ENCODE data around the gene BCL7A.

DNA sequence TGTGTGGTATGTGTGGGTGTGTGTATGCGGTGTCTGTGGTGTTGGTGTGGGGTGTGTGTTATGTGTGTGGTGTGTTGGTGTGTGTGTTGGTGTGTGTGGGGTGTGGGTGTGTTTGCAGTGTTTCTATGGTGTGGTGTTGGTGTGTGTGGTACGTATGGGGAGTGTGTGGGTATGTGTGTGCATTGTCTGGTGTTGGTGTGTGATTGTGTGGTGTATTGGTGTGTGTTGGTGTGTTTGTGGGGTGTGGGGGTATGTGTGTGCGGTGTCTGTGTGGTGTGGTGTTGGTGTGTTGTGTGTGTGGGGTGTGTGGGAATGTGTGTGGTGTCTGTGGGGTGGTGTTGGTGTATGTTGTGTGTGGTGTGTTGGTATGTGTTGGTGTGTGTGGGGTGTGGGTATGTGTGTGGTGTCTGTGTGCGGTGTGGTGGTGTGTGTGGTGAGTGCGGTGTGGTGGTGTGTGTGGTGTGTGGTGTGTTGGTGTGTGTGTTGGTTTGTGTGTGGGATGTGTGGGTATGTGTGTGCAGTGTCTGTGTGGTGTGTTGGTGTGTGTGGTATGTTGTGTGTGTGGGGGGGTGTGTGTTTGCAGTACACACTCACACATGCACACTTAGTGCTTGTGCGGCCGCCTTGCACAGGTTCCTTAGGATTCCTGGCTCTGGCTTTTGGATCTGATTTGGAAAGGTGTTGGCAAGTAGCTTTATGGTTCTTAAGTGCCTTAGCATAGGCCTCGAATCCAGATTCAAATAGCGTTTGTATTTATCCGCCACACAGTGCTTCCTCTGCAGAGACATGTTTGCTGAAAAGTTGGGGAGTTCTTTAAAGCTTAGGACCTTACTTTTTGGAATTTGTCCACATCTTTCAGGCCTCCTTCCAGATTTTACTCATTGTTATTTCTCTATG is 73.3 kb downstream of the BCL7A start:
- TF ChIP-seq, protein P1, sequence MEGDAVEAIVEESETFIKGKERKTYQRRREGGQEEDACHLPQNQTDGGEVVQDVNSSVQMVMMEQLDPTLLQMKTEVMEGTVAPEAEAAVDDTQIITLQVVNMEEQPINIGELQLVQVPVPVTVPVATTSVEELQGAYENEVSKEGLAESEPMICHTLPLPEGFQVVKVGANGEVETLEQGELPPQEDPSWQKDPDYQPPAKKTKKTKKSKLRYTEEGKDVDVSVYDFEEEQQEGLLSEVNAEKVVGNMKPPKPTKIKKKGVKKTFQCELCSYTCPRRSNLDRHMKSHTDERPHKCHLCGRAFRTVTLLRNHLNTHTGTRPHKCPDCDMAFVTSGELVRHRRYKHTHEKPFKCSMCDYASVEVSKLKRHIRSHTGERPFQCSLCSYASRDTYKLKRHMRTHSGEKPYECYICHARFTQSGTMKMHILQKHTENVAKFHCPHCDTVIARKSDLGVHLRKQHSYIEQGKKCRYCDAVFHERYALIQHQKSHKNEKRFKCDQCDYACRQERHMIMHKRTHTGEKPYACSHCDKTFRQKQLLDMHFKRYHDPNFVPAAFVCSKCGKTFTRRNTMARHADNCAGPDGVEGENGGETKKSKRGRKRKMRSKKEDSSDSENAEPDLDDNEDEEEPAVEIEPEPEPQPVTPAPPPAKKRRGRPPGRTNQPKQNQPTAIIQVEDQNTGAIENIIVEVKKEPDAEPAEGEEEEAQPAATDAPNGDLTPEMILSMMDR (IDR thresholded peaks at IDR 0.05; ENCODE audit: poor library complexity, severe bottlenecking) = no peak
- TF ChIP-seq MXI1 (conservative IDR thresholded peaks at IDR 0.05; ENCODE audit: poor library complexity, severe bottlenecking) = no peak
- no peak for TF ChIP-seq EZH2 (IDR thresholded peaks at IDR 0.05; ENCODE audit: borderline replicate concordance, insufficient read depth, low read length, poor library complexity, severe bottlenecking)
- TF ChIP-seq EP300 (conservative IDR thresholded peaks at IDR 0.05; ENCODE audit: poor library complexity, severe bottlenecking) = no peak
